Erythroblast (primary cell): ENCODE data around the gene ETS1.

Experiments
- GATA1 ChIP-seq: IDR thresholded peaks from 2 replicates; pipeline ENCODE4 v1.6.1; 2011; ENCODE audit warnings: low read depth, mild to moderate bottlenecking, control low read depth, low read length, moderate library complexity
- POLR2A ChIP-seq: IDR thresholded peaks from 2 replicates; pipeline ENCODE4 v1.6.1; 2011; ENCODE audit warnings: mild to moderate bottlenecking, low read length

DNA sequence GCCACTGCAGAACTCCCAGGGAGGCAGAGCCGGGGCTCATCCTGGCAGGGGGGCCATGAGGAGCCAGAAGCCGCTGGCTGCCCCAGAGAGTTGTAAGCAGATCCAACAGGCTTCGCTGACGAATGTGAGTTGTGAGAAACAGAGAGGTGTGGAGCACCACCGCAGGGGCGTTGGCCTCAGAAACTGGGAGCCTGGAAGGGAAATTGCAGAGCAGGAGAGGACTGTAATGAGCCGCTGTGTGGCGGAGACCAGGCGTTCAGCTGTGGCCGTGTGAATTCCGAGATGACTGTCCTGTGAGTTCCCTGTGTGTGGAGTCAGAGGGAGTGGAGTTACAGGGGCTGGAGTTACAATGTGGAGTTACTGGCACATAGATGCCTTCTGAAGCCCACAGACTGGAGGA lies 27.7 kb upstream of the ETS1 start:
- no peak for TF ChIP-seq POLR2A
- TF ChIP-seq GATA1 = no peak
